Endothelial cell of umbilical vein (primary cell): Measurements from ENCODE around the gene SRGAP3. TPM values are rescaled to one million over a fixed set of nuclear protein-coding genes. Genes with fewer than 3 reads are reported as not detected.

ENCODE experiments used
- BruUV-seq: library from RNA; stranded (reverse); fragments of 400-500 nt; replicated peaks from 2 replicates; lab custom pipeline; 2021; lab: Mats Ljungman, UMichigan
- CTCF ChIA-PET: fragments of 300-600, 350-600 bp; sonication (Branson Sonifier 250); formaldehyde crosslinking; loops from one replicate; lab custom pipeline; 2021; ENCODE audit warnings: antibody characterized with exemption, inconsistent platforms; lab: Charles Lee
- POLR2A ChIA-PET: fragments of 300-600, 350-600 bp; sonication (Branson Sonifier 250); formaldehyde crosslinking; loops from one replicate; lab custom pipeline; 2021; ENCODE audit warnings: antibody characterized with exemption, inconsistent platforms; lab: Charles Lee
- DNase-seq: peaks from one replicate; pipeline ENCODE4 v3.0.0-alpha.2; 2011; ENCODE audit warnings: low read depth, low spot score
- FAIRE-seq: peaks from 2 replicates; lab custom pipeline; 2011; peaks lifted over from hg19 to GRCh38; lab: Jason Lieb, UNC
- H2AFZ ChIP-seq: 2 replicates; pipeline ENCODE4 v1.6.0; 2012; ENCODE audit warnings: low read depth, low read length, control low read depth, inconsistent platforms
- H3K27ac ChIP-seq: 2 replicates; pipeline ENCODE4 v1.5.1; 2011; ENCODE audit warnings: low read depth, mild to moderate bottlenecking, control low read depth, low read length, moderate library complexity; ENCODE audit not compliant: insufficient read depth
- H3K27me3 ChIP-seq, 2 experiments: 2 replicates each; pipeline versions ENCODE4 v1.6.0 to v1.6.1; 2011; ENCODE audit warnings: low read length in 2 of 2, mixed read lengths in 1 of 2; ENCODE audit not compliant: control insufficient read depth in 2 of 2, insufficient read depth in 2 of 2
- H3K36me3 ChIP-seq, 2 experiments: 2 replicates in 1 of 2; 3 replicates in 1 of 2; pipeline ENCODE4 v1.5.1; 2011; ENCODE audit warnings: low read length in 2 of 2, mild to moderate bottlenecking in 1 of 2, moderate library complexity in 1 of 2; ENCODE audit not compliant: control insufficient read depth in 2 of 2, insufficient read depth in 2 of 2; ENCODE audit errors: extremely low read depth in 1 of 2
- H3K4me1 ChIP-seq: 3 replicates; pipeline ENCODE4 v1.5.1; 2011; ENCODE audit warnings: mild to moderate bottlenecking, low read length; ENCODE audit not compliant: control insufficient read depth, insufficient read depth; ENCODE audit errors: extremely low read depth
- H3K4me2 ChIP-seq: 2 replicates; pipeline ENCODE4 v1.6.1; 2011; ENCODE audit warnings: low read length, control low read depth, mixed read lengths; ENCODE audit not compliant: insufficient read depth
- H3K4me3 ChIP-seq, 3 experiments: fragments of 200-600 bp in 1 of 3; sonication (generic), shearing (Covaris generic) in 1 of 3; replicated peaks in 1 of 3; 2 replicates each; pipeline ENCODE4 v1.5.1; 2011 to 2016; ENCODE audit warnings: control low read depth in 3 of 3, low read length in 3 of 3, mild to moderate bottlenecking in 2 of 3, inconsistent platforms in 1 of 3, low read depth in 1 of 3, moderate library complexity in 1 of 3; ENCODE audit not compliant: insufficient read depth in 1 of 3
- H3K79me2 ChIP-seq: 2 replicates; pipeline ENCODE4 v1.6.0; 2012; ENCODE audit warnings: low read length, inconsistent platforms; ENCODE audit not compliant: control insufficient read depth, insufficient read depth
- H3K9ac ChIP-seq: replicated peaks from 2 replicates; pipeline ENCODE3; 2011; ENCODE audit warnings: low read length, control low read depth; ENCODE audit not compliant: insufficient read depth; ENCODE audit errors: extremely low read depth
- H3K9me1 ChIP-seq: replicated peaks from 3 replicates; pipeline ENCODE4 v1.6.0; 2011; ENCODE audit warnings: mild to moderate bottlenecking, low read length; ENCODE audit not compliant: control insufficient read depth, insufficient read depth; ENCODE audit errors: extremely low read depth
- H3K9me3 ChIP-seq: replicated peaks from 2 replicates; pipeline ENCODE4 v1.5.1; 2012; ENCODE audit warnings: low read length, inconsistent platforms; ENCODE audit not compliant: control insufficient read depth, insufficient read depth
- H4K20me1 ChIP-seq: replicated peaks from 2 replicates; pipeline ENCODE3; 2011; ENCODE audit warnings: mild to moderate bottlenecking, low read length; ENCODE audit not compliant: control insufficient read depth, insufficient read depth; ENCODE audit errors: extremely low read depth
- EZH2 ChIP-seq: IDR thresholded peaks from 2 replicates; pipeline ENCODE4 v1.6.1; 2012; ENCODE audit warnings: borderline replicate concordance, low read depth, mild to moderate bottlenecking, moderate library complexity, low read length, inconsistent platforms; ENCODE audit not compliant: severe bottlenecking
- FOS ChIP-seq: IDR thresholded peaks from 2 replicates; pipeline ENCODE4 v1.6.1; 2011; ENCODE audit warnings: mild to moderate bottlenecking, low read length, moderate library complexity, borderline replicate concordance; ENCODE audit not compliant: insufficient read depth
- GATA2 ChIP-seq: IDR thresholded peaks from 2 replicates; pipeline ENCODE4 v1.7.0; 2011; ENCODE audit warnings: low read depth, mild to moderate bottlenecking, moderate library complexity, mixed read lengths, low read length; ENCODE audit not compliant: insufficient read length, insufficient read depth
- JUN ChIP-seq: IDR thresholded peaks from 2 replicates; pipeline ENCODE4 v1.6.1; 2011; ENCODE audit warnings: borderline replicate concordance, low read depth; ENCODE audit not compliant: insufficient read length, insufficient read depth
- MYC ChIP-seq: IDR thresholded peaks from one replicate; pipeline ENCODE4 v1.6.1; 2011; ENCODE audit warnings: mild to moderate bottlenecking, low read depth, low read length
- POLR2A ChIP-seq: IDR thresholded peaks from 2 replicates; pipeline ENCODE4 v1.6.1; 2012; ENCODE audit warnings: low read depth, mild to moderate bottlenecking, control low read depth, low read length
- POLR2AphosphoS5 ChIP-seq: IDR thresholded peaks from 2 replicates; pipeline ENCODE4 v1.6.1; 2012; ENCODE audit warnings: low read depth, mild to moderate bottlenecking, control low read depth, low read length, moderate library complexity; ENCODE audit not compliant: insufficient read depth
- dilution Hi-C: fragments of 300-500 bp; cut with MboI; formaldehyde crosslinking; loops from one replicate; pipeline ENCODE4 v1.15.0; 2019; ENCODE audit warnings: low sequenced_read_pairs; ENCODE audit not compliant: extremely low pct_ligation_motif_present
- intact Hi-C: fragments of 100-400 bp; cut with micrococcal nuclease; formaldehyde crosslinking; loops from one replicate; pipeline ENCODE4 v1.10.0; 2022
- polyA plus RNA-seq, 4 experiments: library from polyadenylated mRNA; depleted of rRNA in 3 of 4; stranded (reverse) in 3 of 4; unstranded in 1 of 4; fragments of >200 nt; gene quantifications; 2 replicates each; pipeline versions ENCODE4 v1.2.1 to v1.2.3, GENCODE V29; 2011 to 2012; ENCODE audit warnings: missing spikeins in 1 of 4
- total RNA-seq: library from RNA; stranded (reverse); gene quantifications from 2 replicates; pipeline ENCODE4 v1.2.3, GENCODE V29; 2021
- TF ChIP-seq, protein P1 (sequence below), 2 donors: IDR thresholded peaks; 1 replicate in 1 of 2; 2 replicates in 1 of 2; pipeline ENCODE4 v1.5.1; 2011; ENCODE audit warnings: low read length in 2 of 2, mild to moderate bottlenecking in 2 of 2, moderate library complexity in 2 of 2, control low read depth in 1 of 2, inconsistent platforms in 1 of 2, low read depth in 1 of 2; ENCODE audit not compliant: insufficient read depth in 1 of 2; ENCODE audit errors: extremely low read depth in 1 of 2
- TF ChIP-seq, protein P2 (sequence below): IDR thresholded peaks from 2 replicates; pipeline ENCODE4 v1.6.1; 2011; ENCODE audit not compliant: insufficient read depth, insufficient read length

Gene SRGAP3
- total and polyA plus RNA-seq, 2 donors (not counting 3 experiments of a cell fraction or from before 2014, with no cell fraction given), result 0.06 TPM; not detected in 1

DNA sequence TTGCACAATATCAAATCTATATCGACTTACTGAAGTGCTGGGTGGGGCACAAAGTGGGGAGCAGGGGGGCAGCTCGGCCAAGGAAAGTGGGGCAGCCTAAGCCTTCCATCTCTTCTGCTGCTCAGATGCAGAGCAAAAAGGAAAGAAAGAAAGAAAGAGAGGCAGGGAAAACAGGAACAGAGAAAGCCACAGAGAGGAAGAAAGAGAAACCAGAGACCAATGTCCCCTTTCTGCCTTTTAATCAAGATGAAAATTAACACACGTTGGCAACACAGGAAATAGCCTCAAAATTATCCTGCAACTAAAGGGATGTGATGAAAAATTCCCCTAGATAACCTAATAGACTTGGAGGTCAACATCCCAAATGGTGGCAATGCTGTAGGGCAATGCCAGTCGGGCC is 214.0 kb downstream of the SRGAP3 start:
- no peak for FAIRE-seq
- POLR2A ChIA-PET, result no interaction called here

More for the DNA sequence above, 214.0 kb downstream of the SRGAP3 start:
- Histone ChIP-seq H3K36me3 (no peaks in the 10 kb centered on the region), H3K4me3 (no peak overlapping the region), H3K79me2 (no peaks in the 10 kb centered on the region), H3K27ac (no peak overlapping the region), H3K4me2 (no peak overlapping the region), H4K20me1 (no peaks in the 10 kb centered on the region), H3K27me3 (no peaks in the 10 kb centered on the region), H3K9me3 (no peaks in the 10 kb centered on the region), H2AFZ (no peak overlapping the region), H3K9me1 (no peaks in the 10 kb centered on the region), H3K4me1 (no peaks in the 10 kb centered on the region), H3K9ac (no peak overlapping the region)
- CTCF ChIA-PET, result no interaction called here
- DNase-seq, result no peak
- intact Hi-C loops (no loop called here), dilution Hi-C loops (no loop called here)
- TF ChIP-seq FOS (no peak), GATA2 (no peak), EZH2 (no peak), JUN (no peak), MYC (no peak), POLR2A (no peak), POLR2AphosphoS5 (no peak)
- TF ChIP-seq, protein P1, sequence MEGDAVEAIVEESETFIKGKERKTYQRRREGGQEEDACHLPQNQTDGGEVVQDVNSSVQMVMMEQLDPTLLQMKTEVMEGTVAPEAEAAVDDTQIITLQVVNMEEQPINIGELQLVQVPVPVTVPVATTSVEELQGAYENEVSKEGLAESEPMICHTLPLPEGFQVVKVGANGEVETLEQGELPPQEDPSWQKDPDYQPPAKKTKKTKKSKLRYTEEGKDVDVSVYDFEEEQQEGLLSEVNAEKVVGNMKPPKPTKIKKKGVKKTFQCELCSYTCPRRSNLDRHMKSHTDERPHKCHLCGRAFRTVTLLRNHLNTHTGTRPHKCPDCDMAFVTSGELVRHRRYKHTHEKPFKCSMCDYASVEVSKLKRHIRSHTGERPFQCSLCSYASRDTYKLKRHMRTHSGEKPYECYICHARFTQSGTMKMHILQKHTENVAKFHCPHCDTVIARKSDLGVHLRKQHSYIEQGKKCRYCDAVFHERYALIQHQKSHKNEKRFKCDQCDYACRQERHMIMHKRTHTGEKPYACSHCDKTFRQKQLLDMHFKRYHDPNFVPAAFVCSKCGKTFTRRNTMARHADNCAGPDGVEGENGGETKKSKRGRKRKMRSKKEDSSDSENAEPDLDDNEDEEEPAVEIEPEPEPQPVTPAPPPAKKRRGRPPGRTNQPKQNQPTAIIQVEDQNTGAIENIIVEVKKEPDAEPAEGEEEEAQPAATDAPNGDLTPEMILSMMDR (IDR thresholded peaks at IDR 0.05; ENCODE audit: extremely low read depth in 1 of 2, insufficient read depth in 1 of 2, low read depth in 1 of 2, low read length in 2 of 2), result no peak
- TF ChIP-seq, protein P2, sequence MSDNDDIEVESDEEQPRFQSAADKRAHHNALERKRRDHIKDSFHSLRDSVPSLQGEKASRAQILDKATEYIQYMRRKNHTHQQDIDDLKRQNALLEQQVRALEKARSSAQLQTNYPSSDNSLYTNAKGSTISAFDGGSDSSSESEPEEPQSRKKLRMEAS, result no peak
- no TSS peak for BruUV-seq
